ENCODE data around the gene SHROOM1.
A peak's percentile ranks its signal among the peaks of the same experiment; 100 is the strongest.

SHROOM1 gene

DNA sequence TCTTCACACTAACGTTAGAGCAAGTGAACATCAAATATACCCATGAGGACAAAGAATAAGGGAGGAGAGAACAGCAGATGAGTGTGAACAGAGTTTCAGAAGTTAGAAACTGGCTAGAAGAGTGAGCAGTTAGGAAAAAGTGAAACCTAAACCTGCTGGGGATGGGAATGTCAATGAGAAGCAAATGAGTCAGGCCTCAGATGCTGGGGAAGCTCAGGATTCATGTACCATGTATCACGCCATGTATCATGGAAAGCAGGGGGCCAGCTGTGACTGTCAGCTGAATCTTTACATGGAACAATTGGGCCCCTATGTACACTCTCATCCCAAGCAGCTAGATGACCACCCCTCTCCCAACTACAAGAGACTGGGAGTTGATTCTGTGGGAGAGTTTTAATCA, 19.6 kb upstream of the SHROOM1 start:
- DNase-seq (ENCODE audit: low spot score) = no peak

DNA sequence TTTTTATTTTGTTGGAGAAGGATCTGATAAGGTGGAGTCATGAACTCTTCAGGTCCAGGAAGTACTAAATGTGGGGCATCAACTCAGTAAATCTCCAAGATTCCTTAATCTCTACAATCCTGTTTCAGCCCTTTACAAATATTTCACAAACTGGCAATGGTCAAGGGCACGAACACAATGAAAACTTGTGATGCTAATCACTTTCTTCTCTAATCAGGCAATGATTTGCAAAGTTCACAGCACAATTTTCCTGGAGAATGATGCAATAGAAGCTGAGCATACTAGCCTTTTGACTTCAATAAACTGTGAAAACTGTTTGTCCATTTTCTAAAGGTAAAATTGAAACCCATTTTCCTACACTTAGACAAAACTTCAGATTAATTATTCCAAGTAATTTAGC, 18.9 kb upstream of the SHROOM1 start:
- no peak for DNase-seq (ENCODE audit: low spot score)

GRCh38 chr5:132848270-132848669, 17.8 kb upstream of the SHROOM1 start:
- DNase-seq (ENCODE audit: low spot score) = no peak

- DNase-seq (ENCODE audit: low spot score) = no peak
Observed at GRCh38 chr5:132841305-132841704, 10.9 kb upstream of the SHROOM1 start.

GRCh38 chr5:132840896-132841295, 10.4 kb upstream of the SHROOM1 start:
- no peak for DNase-seq (ENCODE audit: low spot score)

GRCh38 chr5:132840313-132840712, 9.9 kb upstream of the SHROOM1 start:
- no peak for DNase-seq (ENCODE audit: low spot score)

DNA sequence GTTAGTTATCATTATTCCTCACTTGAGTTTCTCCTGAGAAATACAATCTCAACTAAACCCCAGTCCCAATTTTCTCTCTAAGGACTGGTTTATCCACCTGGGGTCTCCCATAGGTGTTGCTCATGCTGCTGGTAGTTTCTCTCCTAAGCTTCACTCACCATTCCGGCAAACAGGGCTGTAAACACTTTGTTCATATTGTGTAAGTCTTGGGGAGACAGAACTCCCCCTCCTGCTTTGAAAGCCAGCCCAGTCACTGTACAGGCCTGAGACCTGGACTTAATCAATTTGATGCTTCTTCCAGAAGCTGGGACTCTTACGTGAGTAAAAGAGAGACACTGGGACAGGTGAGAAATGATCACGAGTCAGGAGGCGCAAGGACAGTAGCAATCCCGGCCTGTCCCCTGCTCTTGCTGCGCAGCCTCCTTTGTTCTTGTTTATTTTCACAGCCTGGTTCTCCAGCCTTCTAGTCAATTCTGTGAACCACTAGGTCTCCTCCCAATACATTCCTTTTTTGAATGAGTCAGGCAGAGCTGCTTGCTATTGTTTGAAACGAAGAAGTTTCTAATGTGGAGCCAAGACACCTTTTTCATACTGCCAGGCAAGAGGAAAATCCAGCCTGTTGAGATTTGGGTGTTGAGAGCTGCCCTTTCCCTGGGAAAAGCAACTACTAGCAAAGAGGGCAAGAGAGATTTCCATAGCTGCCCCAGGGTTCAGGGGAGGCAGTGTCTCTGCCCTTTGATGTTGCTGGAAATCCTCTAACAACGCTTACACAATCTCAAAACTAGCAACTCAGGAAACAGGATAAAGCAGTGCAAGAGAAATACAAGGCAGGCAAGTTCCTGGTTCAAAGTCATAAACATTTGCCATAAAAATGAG, 9.2 kb upstream of the SHROOM1 start:
- no peak for DNase-seq (ENCODE audit: low spot score)

DNA sequence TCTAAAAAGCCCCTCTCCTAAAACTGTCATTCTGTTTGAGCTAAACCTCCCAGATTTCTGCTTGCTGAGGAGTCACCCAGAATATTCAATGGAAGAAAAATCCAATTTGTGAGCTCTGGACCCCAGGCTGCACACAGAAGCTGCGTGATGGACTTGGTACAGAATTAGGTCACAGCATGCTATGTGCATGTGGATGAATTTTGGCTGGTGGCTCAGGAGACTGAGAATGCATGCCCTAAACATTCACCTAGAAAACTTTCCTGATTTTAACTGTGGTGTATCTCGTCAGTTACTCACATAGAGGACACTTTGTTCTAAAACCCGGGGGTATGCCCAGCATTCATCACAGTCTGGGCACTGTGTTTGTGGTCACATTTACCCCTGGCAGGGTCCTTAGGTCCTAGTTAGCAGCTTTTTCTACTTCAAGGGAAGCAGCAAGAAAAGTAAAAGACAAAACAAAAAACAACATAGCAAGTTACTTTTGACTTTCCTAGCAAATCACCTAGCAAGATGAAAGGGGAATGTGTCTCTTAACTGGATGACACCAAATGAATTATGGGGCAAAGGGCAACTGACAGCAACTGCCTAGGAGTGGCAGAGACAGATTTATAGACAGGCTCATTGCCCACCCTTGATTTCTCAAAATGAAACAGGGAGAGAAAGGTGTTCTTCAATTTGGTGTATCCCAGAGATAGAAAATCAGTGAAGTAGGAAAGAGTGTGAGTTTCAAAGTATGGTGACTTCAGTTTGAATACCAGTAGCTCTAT, 8.3 kb upstream of the SHROOM1 start:
- DNase-seq (ENCODE audit: low spot score) = no peak

DNA sequence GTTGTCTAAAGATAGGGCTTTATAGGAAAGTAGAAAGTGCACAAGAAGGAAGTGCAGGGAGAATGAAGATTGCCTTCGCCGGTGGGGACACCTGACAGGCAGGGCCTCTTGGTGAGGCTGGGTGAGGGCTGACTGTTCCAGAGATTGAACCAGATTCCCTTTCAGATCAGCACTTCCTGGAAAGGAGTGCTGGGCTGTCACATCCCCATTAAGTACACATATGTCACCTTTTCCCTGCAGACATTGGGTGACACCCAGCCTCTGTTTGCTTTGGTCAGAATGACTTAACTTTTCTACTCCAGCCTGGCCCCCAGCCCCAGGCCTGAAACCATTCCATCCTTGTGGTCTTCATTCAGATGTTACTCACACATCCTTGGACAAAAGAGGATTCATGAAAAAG, 7.4 kb upstream of the SHROOM1 start:
- no peak for DNase-seq (ENCODE audit: low spot score)

GRCh38 chr5:132836852-132837251, 6.4 kb upstream of the SHROOM1 start:
- DNase-seq (ENCODE audit: low spot score) = no peak

- DNase-seq (ENCODE audit: low spot score) = no peak
Observed at GRCh38 chr5:132834057-132834456, 3.6 kb upstream of the SHROOM1 start.

- DNase-seq (ENCODE audit: low spot score) = no peak
Observed at GRCh38 chr5:132832612-132833011, 2.2 kb upstream of the SHROOM1 start.

GRCh38 chr5:132831095-132831860, 831 bp upstream of the SHROOM1 start:
- no peak for DNase-seq (ENCODE audit: low spot score)

GRCh38 chr5:132829742-132830435, 558 bp downstream of the SHROOM1 start:
- peak; percentile 92 for DNase-seq (ENCODE audit: low spot score)

- no peak for DNase-seq (ENCODE audit: low spot score)
Observed at GRCh38 chr5:132828846-132829494, 1.5 kb downstream of the SHROOM1 start.

- DNase-seq (ENCODE audit: low spot score) = no peak
Observed at GRCh38 chr5:132827943-132828673, 2.3 kb downstream of the SHROOM1 start.

- no peak for DNase-seq (ENCODE audit: low spot score)
Observed at GRCh38 chr5:132826424-132827082, 3.9 kb downstream of the SHROOM1 start.

- no peak for DNase-seq (ENCODE audit: low spot score)
Observed at GRCh38 chr5:132825834-132826391, 4.5 kb downstream of the SHROOM1 start.

- no peak for DNase-seq (ENCODE audit: low spot score)
Observed at GRCh38 chr5:132825033-132825833, 5.2 kb downstream of the SHROOM1 start.
